H9 (cell line): ENCODE measurements around the gene PLCL1. TPM values are rescaled to one million over a fixed set of nuclear protein-coding genes. Genes with fewer than 3 reads are reported as not detected.

Experiments used
- DNase-seq: peaks from one replicate; pipeline ENCODE4 v3.0.0-alpha.2; 2017
- H2AFZ ChIP-seq: one replicate; pipeline ENCODE4 v1.6.1; 2013; ENCODE audit warnings: mild to moderate bottlenecking, low read length, control low read depth, moderate library complexity
- H2AK5ac ChIP-seq: 2 replicates; pipeline ENCODE4 v1.6.1; 2013; ENCODE audit warnings: low read length, control low read depth, mixed read lengths; ENCODE audit not compliant: insufficient read length
- H2BK120ac ChIP-seq: one replicate; pipeline ENCODE4 v1.6.1; 2013; ENCODE audit warnings: low read depth, mild to moderate bottlenecking, low read length, control low read depth, inconsistent platforms; ENCODE audit not compliant: poor library complexity, severe bottlenecking
- H2BK12ac ChIP-seq: 2 replicates; pipeline ENCODE4 v1.6.1; 2013; ENCODE audit warnings: low read length, control low read depth, mixed read lengths, low read depth; ENCODE audit not compliant: insufficient read length
- H2BK15ac ChIP-seq: 2 replicates; pipeline ENCODE4 v1.6.1; 2013; ENCODE audit warnings: low read depth, low read length, control low read depth
- H2BK20ac ChIP-seq: one replicate; pipeline ENCODE4 v1.6.1; 2013; ENCODE audit warnings: low read depth, mild to moderate bottlenecking, low read length, control low read depth, inconsistent platforms; ENCODE audit not compliant: poor library complexity, severe bottlenecking
- H2BK5ac ChIP-seq: 2 replicates; pipeline ENCODE4 v1.6.1; 2013; ENCODE audit warnings: low read length, control low read depth, mixed read lengths; ENCODE audit not compliant: insufficient read length
- H3K14ac ChIP-seq: 2 replicates; pipeline ENCODE4 v1.6.1; 2013; ENCODE audit warnings: low read length, control low read depth; ENCODE audit not compliant: insufficient read depth
- H3K18ac ChIP-seq: 2 replicates; pipeline ENCODE4 v1.6.1; 2013; ENCODE audit warnings: low read depth, mild to moderate bottlenecking, mixed read lengths, low read length, control low read depth; ENCODE audit not compliant: insufficient read length
- H3K23ac ChIP-seq: 2 replicates; pipeline ENCODE4 v1.6.1; 2013; ENCODE audit warnings: low read length, control low read depth, mixed read lengths, low read depth; ENCODE audit not compliant: insufficient read length
- H3K23me2 ChIP-seq: 2 replicates; pipeline ENCODE4 v1.6.1; 2013; ENCODE audit warnings: low read depth, mild to moderate bottlenecking, mixed read lengths, low read length, control low read depth; ENCODE audit not compliant: insufficient read length, poor library complexity, severe bottlenecking
- H3K27ac ChIP-seq: 2 replicates; pipeline ENCODE4 v1.5.1; 2013; ENCODE audit warnings: low read length, control low read depth, mixed read lengths, low read depth; ENCODE audit not compliant: insufficient read length
- H3K27me3 ChIP-seq: 2 replicates; pipeline ENCODE4 v1.6.1; 2013; ENCODE audit warnings: low read length, control low read depth, inconsistent platforms; ENCODE audit not compliant: insufficient read depth
- H3K4ac ChIP-seq: 2 replicates; pipeline ENCODE4 v1.6.1; 2013; ENCODE audit warnings: low read depth, mild to moderate bottlenecking, control low read depth, inconsistent platforms, low read length, moderate library complexity
- H3K4me1 ChIP-seq: 2 replicates; pipeline ENCODE4 v1.6.1; 2013; ENCODE audit warnings: low read length, control low read depth, inconsistent platforms; ENCODE audit not compliant: insufficient read depth
- H3K4me2 ChIP-seq: 2 replicates; pipeline ENCODE4 v1.6.1; 2013; ENCODE audit warnings: low read length, control low read depth, mixed read lengths; ENCODE audit not compliant: insufficient read length, insufficient read depth
- H3K56ac ChIP-seq: 2 replicates; pipeline ENCODE4 v1.6.1; 2013; ENCODE audit warnings: low read depth, mild to moderate bottlenecking, mixed read lengths, low read length, control low read depth; ENCODE audit not compliant: insufficient read length
- H3K79me1 ChIP-seq: 2 replicates; pipeline ENCODE4 v1.6.1; 2013; ENCODE audit warnings: low read depth, mild to moderate bottlenecking, moderate library complexity, low read length, control low read depth, inconsistent platforms; ENCODE audit not compliant: insufficient read depth, poor library complexity, severe bottlenecking
- H3K79me2 ChIP-seq: 2 replicates; pipeline ENCODE4 v1.6.1; 2013; ENCODE audit warnings: low read length, control low read depth, inconsistent platforms; ENCODE audit not compliant: insufficient read depth
- H3K9ac ChIP-seq: 2 replicates; pipeline ENCODE4 v1.6.1; 2013; ENCODE audit warnings: low read length, control low read depth, mixed read lengths; ENCODE audit not compliant: insufficient read length; ENCODE audit errors: extremely low read depth
- H3K9me3 ChIP-seq: one replicate; pipeline ENCODE4 v1.6.1; 2013; ENCODE audit warnings: low read depth, low read length, inconsistent platforms; ENCODE audit not compliant: control insufficient read depth
- H3T11ph ChIP-seq: one replicate; pipeline ENCODE4 v1.6.1; 2013; ENCODE audit warnings: mild to moderate bottlenecking, low read length, control low read depth, inconsistent platforms
- H4K20me1 ChIP-seq: one replicate; pipeline ENCODE4 v1.6.1; 2013; ENCODE audit not compliant: control insufficient read depth, insufficient read length, insufficient read depth
- H4K5ac ChIP-seq: 2 replicates; pipeline ENCODE4 v1.6.1; 2013; ENCODE audit warnings: low read depth, mild to moderate bottlenecking, mixed read lengths, low read length, control low read depth; ENCODE audit not compliant: insufficient read length
- H4K8ac ChIP-seq: replicated peaks from 2 replicates; pipeline ENCODE4 v1.6.1; 2013; ENCODE audit warnings: low read length, control low read depth, mixed read lengths, low read depth; ENCODE audit not compliant: insufficient read length
- H4K91ac ChIP-seq: 2 replicates; pipeline ENCODE4 v1.6.1; 2013; ENCODE audit warnings: low read depth, mild to moderate bottlenecking, moderate library complexity, mixed read lengths, low read length, control low read depth; ENCODE audit not compliant: insufficient read length
- H3K27ac Mint-ChIP-seq, 3 experiments: 2 replicates in 2 of 3; 3 replicates in 1 of 3; pipeline ENCODE4 v1.8.0; 2020 to 2021; ENCODE audit warnings: mixed read lengths in 3 of 3, mild to moderate bottlenecking in 1 of 3, moderate library complexity in 1 of 3
- H3K27me3 Mint-ChIP-seq: 2 replicates; pipeline ENCODE4 v1.8.0; 2021; ENCODE audit warnings: low read depth, mild to moderate bottlenecking, moderate library complexity, mixed read lengths
- H3K36me3 Mint-ChIP-seq, 3 experiments: 2 replicates in 2 of 3; 3 replicates in 1 of 3; pipeline ENCODE4 v1.8.0; 2020 to 2021; ENCODE audit warnings: low read depth in 3 of 3, mixed read lengths in 3 of 3; ENCODE audit not compliant: insufficient read depth in 1 of 3
- H3K4me1 Mint-ChIP-seq, 2 experiments: 2 replicates each; pipeline ENCODE4 v1.8.0; 2020; ENCODE audit warnings: mixed read lengths in 2 of 2
- H3K4me3 Mint-ChIP-seq, 2 experiments: 2 replicates in 1 of 2; 3 replicates in 1 of 2; pipeline ENCODE4 v1.8.0; 2020 to 2021; ENCODE audit warnings: mild to moderate bottlenecking in 2 of 2, mixed read lengths in 2 of 2, moderate library complexity in 1 of 2
- H3K9me3 Mint-ChIP-seq, 2 experiments: 2 replicates in 1 of 2; 3 replicates in 1 of 2; pipeline ENCODE4 v1.8.0; 2020; ENCODE audit warnings: mild to moderate bottlenecking in 2 of 2, mixed read lengths in 2 of 2, moderate library complexity in 1 of 2
- CTCF ChIP-seq: fragments of 200-600 bp; sonication (generic); conservative IDR thresholded peaks from 3 replicates; pipeline ENCODE4 v1.8.0; 2021; ENCODE audit warnings: antibody characterized with exemption, mild to moderate bottlenecking
- WGBS: extraction: QIAGEN DNeasy Blood & Tissue Kit; methylation state at CpG from one replicate; pipeline ENCODE4 v1.1.7; 2013; ENCODE audit warnings: missing lambda C conversion rate, low lambda C conversion rate, mixed read lengths; ENCODE audit not compliant: insufficient read length; ENCODE audit errors: extremely low coverage; 5-methylcytosine and 5-hydroxymethylcytosine counted together
- total RNA-seq: library from RNA; stranded (reverse); gene quantifications from 2 replicates; pipeline ENCODE4 v1.2.1, GENCODE V29; 2021

PLCL1 gene
- total RNA-seq, 1 experiment from 2014 or later = 0.04 TPM

GRCh38 chr2:198129609-198130008 is 325.2 kb downstream of the PLCL1 start:
- H3K4me3 Mint-ChIP-seq = no peak overlapping the region

More at GRCh38 chr2:198129609-198130008, 325.2 kb downstream of the PLCL1 start:
- no peaks in the 10 kb centered on the region for H3K36me3 Mint-ChIP-seq
- H3K9me3 Mint-ChIP-seq = no peaks in the 10 kb centered on the region
- H3K4ac ChIP-seq = no peak overlapping the region
- H3K23me2 ChIP-seq = no peaks in the 10 kb centered on the region
- no peak overlapping the region for H2AK5ac ChIP-seq
- H3T11ph ChIP-seq = no peak overlapping the region
- no peak overlapping the region for H4K8ac ChIP-seq
- no peak overlapping the region for H3K27ac Mint-ChIP-seq
- H2BK5ac ChIP-seq = no peak overlapping the region
- H3K79me2 ChIP-seq = no peaks in the 10 kb centered on the region
- H3K4me2 ChIP-seq = no peak overlapping the region
- no peaks in the 10 kb centered on the region for H3K79me1 ChIP-seq
- no peaks in the 10 kb centered on the region for H3K27me3 Mint-ChIP-seq
- H3K9ac ChIP-seq = no peak overlapping the region
- no peak overlapping the region for H2BK12ac ChIP-seq
- no peak overlapping the region for H2BK20ac ChIP-seq
- no peak overlapping the region for H3K18ac ChIP-seq
- 100% methylated on average over 1 of the region's 5 CpGs for WGBS
- DNase-seq = no peak
- no peak overlapping the region for H3K14ac ChIP-seq
- no peaks in the 10 kb centered on the region for H3K27me3 ChIP-seq
- H3K23ac ChIP-seq = no peak overlapping the region
- no peak overlapping the region for H4K91ac ChIP-seq
- H2BK120ac ChIP-seq = no peak overlapping the region
- no peak overlapping the region for H4K5ac ChIP-seq
- H3K27ac ChIP-seq = no peak overlapping the region
- H3K4me1 Mint-ChIP-seq = no peaks in the 10 kb centered on the region
- H2AFZ ChIP-seq = no peak overlapping the region
- no peaks in the 10 kb centered on the region for H3K4me1 ChIP-seq
- no peaks in the 10 kb centered on the region for H4K20me1 ChIP-seq
- H3K9me3 ChIP-seq = no peaks in the 10 kb centered on the region
- no peak overlapping the region for H3K56ac ChIP-seq
- no peak overlapping the region for H2BK15ac ChIP-seq
- no peak for TF ChIP-seq CTCF
